MM.1S (cell line): Measurements from ENCODE around the gene RBBP7.

Experiments
- CTCF ChIP-seq: fragments of 300-600 bp; sonication (generic); IDR thresholded peaks from 2 replicates; pipeline ENCODE4 v1.5.1; 2016; ENCODE audit warnings: antibody characterized with exemption, low read length, mixed read lengths
- EZH2phosphoT487 ChIP-seq: fragments of 300-600 bp; sonication (generic); IDR thresholded peaks from 2 replicates; pipeline ENCODE4 v1.6.1; 2018; ENCODE audit warnings: antibody characterized with exemption, low read length

GRCh38 chrX:16845686-16846085 lies 24.5 kb downstream of the RBBP7 start:
- TF ChIP-seq EZH2phosphoT487 = no peak
- TF ChIP-seq CTCF = no peak
